GM03348 (cell line): ENCODE results near the gene SERPING1.

Source experiments
- DNase-seq: peaks from one replicate; pipeline ENCODE4 v3.0.0; 2012; ENCODE audit warnings: low spot score

Gene SERPING1

DNA sequence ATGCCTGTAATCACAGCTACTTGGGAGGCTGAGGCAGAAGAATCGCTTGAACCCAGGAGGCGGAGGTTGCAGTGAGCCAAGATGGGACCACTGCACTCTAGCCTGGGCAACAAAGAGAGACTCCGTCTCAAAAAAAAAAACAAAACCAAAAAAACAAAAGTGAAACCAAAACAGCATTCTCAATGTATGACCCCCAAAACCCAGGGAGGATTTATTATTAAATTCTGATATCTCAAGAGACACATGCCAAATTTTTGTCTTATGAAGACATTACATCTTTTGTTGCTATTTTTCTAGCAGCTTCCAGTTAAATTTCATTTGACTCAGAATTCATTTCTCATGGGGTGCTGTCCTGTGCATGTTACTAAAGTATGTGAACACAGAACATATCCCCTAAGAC lies 55.2 kb downstream of the SERPING1 start:
- no peak for DNase-seq

GRCh38 chr11:57653163-57653562 lies 55.7 kb downstream of the SERPING1 start:
- DNase-seq, result no peak

DNA sequence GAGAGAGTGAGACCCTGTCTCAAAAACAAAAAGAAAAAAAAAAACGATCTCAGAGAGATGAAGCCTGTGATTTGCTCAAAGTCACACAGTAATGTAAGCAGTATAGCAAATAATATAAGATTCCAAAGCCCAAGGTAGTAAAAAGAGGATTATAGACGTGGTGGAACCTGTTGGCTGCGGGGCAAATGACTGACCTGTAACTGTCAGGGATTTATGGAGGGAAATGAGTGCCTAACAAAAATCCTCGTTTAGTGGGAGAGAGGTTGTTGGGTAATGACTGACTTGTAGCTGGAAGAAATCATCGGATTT lies 59.4 kb downstream of the SERPING1 start:
- DNase-seq, result no peak

- peak; percentile 97 for DNase-seq
These were observed 59.9 kb downstream of the SERPING1 start, which contains the start of gene CLP1 for GRCh38 chr11:57657194-57658022. CLP1 (plus strand) TSS chr11:57657762; CDS start chr11:57659477, 1,715 bp downstream.

DNA sequence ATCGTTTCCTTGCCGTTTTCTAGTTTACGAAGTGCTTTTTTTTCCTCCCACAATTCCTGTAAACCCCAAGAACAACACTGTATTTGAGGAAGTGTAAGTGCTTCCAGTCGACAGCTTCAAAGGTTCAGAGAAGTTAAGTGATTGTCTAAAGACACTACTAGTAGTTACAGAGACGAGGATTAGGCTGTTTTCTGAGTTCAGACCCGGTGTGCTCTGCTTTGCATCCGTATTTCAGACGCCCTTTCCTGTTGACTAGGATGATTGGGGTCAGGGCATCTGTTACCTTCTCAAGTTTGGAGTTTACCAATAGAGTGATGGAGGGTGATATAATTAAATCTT lies 60.5 kb downstream of the SERPING1 start:
- no peak for DNase-seq

- DNase-seq, result no peak
These were observed 62.2 kb downstream of the SERPING1 start for GRCh38 chr11:57659669-57660068.

DNA sequence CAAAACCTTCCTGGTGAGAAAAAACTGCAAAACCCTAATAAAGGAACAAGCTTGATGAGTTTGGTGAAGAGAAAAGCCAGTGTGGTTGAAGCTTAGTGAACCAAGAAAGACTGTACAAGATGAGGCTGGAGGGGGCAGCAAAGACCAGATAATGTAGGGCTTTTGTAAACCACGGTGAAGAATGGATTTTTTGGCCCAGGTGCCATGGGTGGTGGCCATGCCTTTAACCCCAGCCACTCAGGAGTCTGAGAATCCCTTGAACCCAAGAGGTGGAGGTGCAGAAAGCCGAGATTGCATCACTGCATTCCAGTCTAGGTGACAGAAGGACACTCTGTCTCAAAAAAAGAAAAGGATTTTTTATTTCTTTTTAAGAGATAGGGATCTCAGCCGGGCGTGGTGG lies 65.4 kb downstream of the SERPING1 start:
- DNase-seq, result no peak

DNA sequence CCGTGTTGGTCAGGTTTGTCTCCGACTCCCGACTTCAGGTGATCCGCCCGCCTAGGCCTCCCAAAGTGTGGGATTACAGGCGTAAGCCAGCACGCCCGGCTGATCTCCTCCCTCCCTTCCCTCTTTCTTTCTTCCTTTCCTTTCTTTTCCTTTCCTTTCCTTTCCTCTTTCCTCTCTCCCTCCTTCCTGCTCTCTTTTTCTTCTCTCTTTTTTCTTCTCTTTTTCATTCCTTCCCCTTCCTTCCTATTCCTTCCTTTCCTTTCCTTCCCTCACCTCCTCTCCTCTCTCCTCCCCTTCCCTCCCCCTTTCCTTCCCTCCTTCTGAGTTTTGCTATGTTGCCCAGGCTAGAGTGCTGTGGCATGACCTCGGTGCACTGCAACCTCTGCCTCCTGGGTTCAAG lies 66.5 kb downstream of the SERPING1 start:
- no peak for DNase-seq
